ENCODE results near the gene ANKRD33B.

GRCh38 chr5:10552183-10553143 lies 11.4 kb upstream of the ANKRD33B start:
- TF ChIP-seq CTCF (IDR thresholded peaks at IDR 0.05) = no peak
- no peak for TF ChIP-seq POLR2A (IDR thresholded peaks at IDR 0.05)

Data from heart left ventricle (tissue), 13 donors.